Measurements from ENCODE around the gene FAM118B. TPM values are rescaled to one million over a fixed set of nuclear protein-coding genes. Genes with fewer than 3 reads are reported as not detected.

FAM118B gene
- total RNA-seq, 1 experiment from 2014 or later = 40.0 TPM

DNA sequence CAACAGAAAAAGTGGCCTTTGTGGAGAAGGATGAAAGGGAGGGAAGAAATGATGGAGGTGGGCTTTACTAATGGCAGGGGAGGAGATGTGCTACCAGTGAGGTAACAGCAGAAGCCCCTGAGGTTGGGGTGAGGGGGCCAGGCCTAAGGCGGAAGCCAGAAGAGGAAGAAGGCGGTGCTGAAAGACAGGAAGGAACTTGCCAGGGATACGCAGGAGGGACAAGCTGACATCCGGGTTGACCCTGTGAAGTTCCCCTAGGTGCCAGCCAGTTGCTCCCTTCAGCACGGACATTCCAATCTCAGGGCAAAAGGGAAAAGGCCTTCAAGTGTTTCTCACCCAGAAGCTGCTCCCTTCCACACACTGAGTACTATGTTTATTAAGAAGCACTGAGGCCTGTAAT is 69.0 kb downstream of the FAM118B start:
- H4K5ac ChIP-seq (ENCODE audit: insufficient read length, low read depth, low read length) = no peak overlapping the region
- peaks cover 4% of the 10 kb centered on the region; the same call in 1 of the 2 replicates for H3K4me1 ChIP-seq (ENCODE audit: insufficient read depth, low read length)
- H4K8ac ChIP-seq (replicated peaks; ENCODE audit: insufficient read length, low read depth, low read length) = no peak overlapping the region
- H3K23ac ChIP-seq (ENCODE audit: insufficient read length, low read depth, low read length) = no peak overlapping the region
- no peak overlapping the region for H4K91ac ChIP-seq (ENCODE audit: insufficient read length, low read depth, low read length)
- no peak overlapping the region for H3K9ac ChIP-seq (ENCODE audit: extremely low read depth, insufficient read length, low read length)
- H3K18ac ChIP-seq (ENCODE audit: insufficient read length, low read depth, low read length) = no peak overlapping the region
- DNase-seq = no peak
- WGBS (ENCODE audit: extremely low coverage, insufficient read length, low lambda C conversion rate) = no CpG with 5 or more reads among the region's 5 CpGs
- Mint-ChIP-seq H3K9me3 (no peaks in the 10 kb centered on the region; a peak in 1 of 5 replicates), H3K4me3 (no peak overlapping the region; a peak in 1 of 5 replicates), H3K36me3 (ENCODE audit: insufficient read depth in 1 of 3, low read depth in 3 of 3) (peaks cover 8 to 32% (median 19%) of the 10 kb centered on the region in 3 experiments), H3K27ac (no peak overlapping the region), H3K27me3 (ENCODE audit: low read depth) (peaks cover 14% of the 10 kb centered on the region), H3K4me1 (peaks cover 14 to 16% of the 10 kb centered on the region in 2 experiments)
- no peak overlapping the region for H3K56ac ChIP-seq (ENCODE audit: insufficient read length, low read depth, low read length)
- H3K23me2 ChIP-seq (ENCODE audit: insufficient read length, low read depth, low read length, poor library complexity, severe bottlenecking) = peaks cover 13% of the 10 kb centered on the region
- no peaks in the 10 kb centered on the region for H4K20me1 ChIP-seq (ENCODE audit: control insufficient read depth, insufficient read depth, insufficient read length)
- H2BK12ac ChIP-seq (ENCODE audit: insufficient read length, low read depth, low read length) = no peak overlapping the region
- TF ChIP-seq, protein P1, sequence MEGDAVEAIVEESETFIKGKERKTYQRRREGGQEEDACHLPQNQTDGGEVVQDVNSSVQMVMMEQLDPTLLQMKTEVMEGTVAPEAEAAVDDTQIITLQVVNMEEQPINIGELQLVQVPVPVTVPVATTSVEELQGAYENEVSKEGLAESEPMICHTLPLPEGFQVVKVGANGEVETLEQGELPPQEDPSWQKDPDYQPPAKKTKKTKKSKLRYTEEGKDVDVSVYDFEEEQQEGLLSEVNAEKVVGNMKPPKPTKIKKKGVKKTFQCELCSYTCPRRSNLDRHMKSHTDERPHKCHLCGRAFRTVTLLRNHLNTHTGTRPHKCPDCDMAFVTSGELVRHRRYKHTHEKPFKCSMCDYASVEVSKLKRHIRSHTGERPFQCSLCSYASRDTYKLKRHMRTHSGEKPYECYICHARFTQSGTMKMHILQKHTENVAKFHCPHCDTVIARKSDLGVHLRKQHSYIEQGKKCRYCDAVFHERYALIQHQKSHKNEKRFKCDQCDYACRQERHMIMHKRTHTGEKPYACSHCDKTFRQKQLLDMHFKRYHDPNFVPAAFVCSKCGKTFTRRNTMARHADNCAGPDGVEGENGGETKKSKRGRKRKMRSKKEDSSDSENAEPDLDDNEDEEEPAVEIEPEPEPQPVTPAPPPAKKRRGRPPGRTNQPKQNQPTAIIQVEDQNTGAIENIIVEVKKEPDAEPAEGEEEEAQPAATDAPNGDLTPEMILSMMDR (conservative IDR thresholded peaks at IDR 0.05) = no peak
- H3K14ac ChIP-seq (ENCODE audit: insufficient read depth, low read length) = no peak overlapping the region
- no peaks in the 10 kb centered on the region for H3K79me1 ChIP-seq (ENCODE audit: insufficient read depth, low read depth, low read length, poor library complexity, severe bottlenecking)
- no peak overlapping the region for H3K4me2 ChIP-seq (ENCODE audit: insufficient read depth, insufficient read length, low read length)
- no peak overlapping the region for H3T11ph ChIP-seq (ENCODE audit: low read length)
- H3K27ac ChIP-seq (ENCODE audit: insufficient read length, low read depth, low read length) = no peak overlapping the region
- H2BK20ac ChIP-seq (ENCODE audit: low read depth, low read length, poor library complexity, severe bottlenecking) = no peak overlapping the region
- no peaks in the 10 kb centered on the region for H3K79me2 ChIP-seq (ENCODE audit: insufficient read depth, low read length)
- peaks cover 2% of the 10 kb centered on the region; the same call in 1 of the 2 replicates for H3K27me3 ChIP-seq (ENCODE audit: insufficient read depth, low read length)
- H2BK5ac ChIP-seq (ENCODE audit: insufficient read length, low read length) = no peak overlapping the region
- no peak overlapping the region for H2BK120ac ChIP-seq (ENCODE audit: low read depth, low read length, poor library complexity, severe bottlenecking)
- no peaks in the 10 kb centered on the region for H3K9me3 ChIP-seq (ENCODE audit: control insufficient read depth, low read depth, low read length)
- no peak overlapping the region for H2AFZ ChIP-seq (ENCODE audit: low read length)
- H3K4ac ChIP-seq (ENCODE audit: low read depth, low read length) = no peak overlapping the region
- no peak overlapping the region for H2BK15ac ChIP-seq (ENCODE audit: low read depth, low read length)
- H2AK5ac ChIP-seq (ENCODE audit: insufficient read length, low read length) = no peak overlapping the region
